ENCODE measurements around the gene PATL1. TPM values are rescaled to one million over a fixed set of nuclear protein-coding genes. Genes with fewer than 3 reads are reported as not detected.

PATL1 gene
- total RNA-seq = 6.8 and 11.9 TPM in 2 replicates

GRCh38 chr11:59668950-59669610 is at the start of gene PATL1:
TSS of gene PATL1 (minus strand) at chr11:59669037. CDS start at chr11:59668895, 142 bp downstream.

GRCh38 chr11:59713745-59714144 is 44.9 kb upstream of the PATL1 start, which contains the start of gene OR10V1:
TSS of gene OR10V1 (minus strand) at chr11:59713845. CDS start at chr11:59713845, 0 bp downstream.

GRCh38 chr11:59615637-59616395 is 53.0 kb downstream of the PATL1 start, which contains the start of gene OSBP:
TSS of gene OSBP (minus strand) at chr11:59615774. CDS start at chr11:59615664, 110 bp downstream.

Other genes with a start within 250 kb of the PATL1 start
- gene OR5A2, start 242.6 kb downstream of the PATL1 start, total RNA-seq = not detected in 2 replicates
- gene OR5A1, start 232.6 kb downstream of the PATL1 start, total RNA-seq = not detected in 2 replicates
- gene OR4D6, start 212.1 kb downstream of the PATL1 start, total RNA-seq = not detected in 2 replicates
- gene OR4D10, start 195.7 kb downstream of the PATL1 start, total RNA-seq = not detected in 2 replicates
- gene OR4D11, start 165.5 kb downstream of the PATL1 start, total RNA-seq = not detected in 2 replicates
- not detected in 2 replicates for gene OR4D9, start 157.5 kb downstream of the PATL1 start, total RNA-seq
- gene OSBP, start 53.3 kb downstream of the PATL1 start, total RNA-seq = 43.4 and 64.6 TPM in 2 replicates
- gene OR10V1, start 44.8 kb upstream of the PATL1 start, total RNA-seq = not detected in 2 replicates
- gene STX3, start 86.3 kb upstream of the PATL1 start, total RNA-seq = 22.0 and 34.0 TPM in 2 replicates
- 24.2 and 27.3 TPM in 2 replicates for gene MRPL16, start 141.7 kb upstream of the PATL1 start, total RNA-seq
- gene CBLIF, start 176.5 kb upstream of the PATL1 start, total RNA-seq = not detected in 2 replicates
- not detected in 2 replicates for gene TCN1, start 197.4 kb upstream of the PATL1 start, total RNA-seq
- gene OOSP3, start 209.7 kb upstream of the PATL1 start, total RNA-seq = not detected in 2 replicates

Measured in smooth muscle cell of the umbilical artery (primary cell).